ENCODE data around the gene MTMR12. TPM values are rescaled to one million over a fixed set of nuclear protein-coding genes. Genes with fewer than 3 reads are reported as not detected.
A peak's percentile ranks its signal among the peaks of the same experiment; 100 is the strongest.
"Not testable (repeated sequence)": the region's sequence is repeated elsewhere in the genome, so short reads cannot be mapped to it uniquely, and the experiment has no call there.

Gene MTMR12
- polyA plus RNA-seq, 4 donors, result 30.5 to 41.5 (median 37.1) TPM

- no peak for DNase-seq (ENCODE audit: low read depth in 4 of 4, low spot score in 3 of 4)
Measured at GRCh38 chr5:32325062-32325461, 12.3 kb upstream of the MTMR12 start.

GRCh38 chr5:32323741-32324140, 11.0 kb upstream of the MTMR12 start:
- DNase-seq (ENCODE audit: low read depth in 4 of 4, low spot score in 3 of 4), result no peak

GRCh38 chr5:32322882-32323281, 10.1 kb upstream of the MTMR12 start:
- DNase-seq (ENCODE audit: low read depth in 4 of 4, low spot score in 3 of 4), result no peak

GRCh38 chr5:32321787-32322186, 9.0 kb upstream of the MTMR12 start:
- DNase-seq (ENCODE audit: low read depth in 4 of 4, low spot score in 3 of 4), result not testable (repeated sequence)

- DNase-seq (ENCODE audit: low read depth in 4 of 4, low spot score in 3 of 4), result no peak
Measured at GRCh38 chr5:32320576-32320975, 7.8 kb upstream of the MTMR12 start.

- DNase-seq (ENCODE audit: low read depth in 4 of 4, low spot score in 3 of 4), result no peak
Measured at GRCh38 chr5:32319926-32320543, 7.3 kb upstream of the MTMR12 start.

GRCh38 chr5:32319392-32319791, 6.7 kb upstream of the MTMR12 start:
- no peak for DNase-seq (ENCODE audit: low read depth in 4 of 4, low spot score in 3 of 4)

GRCh38 chr5:32317041-32317440, 4.3 kb upstream of the MTMR12 start:
- DNase-seq (ENCODE audit: low read depth in 4 of 4, low spot score in 3 of 4), result no peak

GRCh38 chr5:32315221-32316014, 2.7 kb upstream of the MTMR12 start:
- no peak for DNase-seq (ENCODE audit: low read depth in 4 of 4, low spot score in 3 of 4)

GRCh38 chr5:32314658-32315057, 1.9 kb upstream of the MTMR12 start:
- no peak for DNase-seq (ENCODE audit: low read depth in 4 of 4, low spot score in 3 of 4)

- not testable (repeated sequence) for DNase-seq (ENCODE audit: low read depth in 4 of 4, low spot score in 3 of 4)
Measured at GRCh38 chr5:32314152-32314488, 1.4 kb upstream of the MTMR12 start.

GRCh38 chr5:32312197-32312594, 543 bp downstream of the MTMR12 start:
- no peak for DNase-seq (ENCODE audit: low read depth in 4 of 4, low spot score in 3 of 4)

GRCh38 chr5:32311404-32312196, 1.1 kb downstream of the MTMR12 start:
- no peak for DNase-seq (ENCODE audit: low read depth in 4 of 4, low spot score in 3 of 4)

- DNase-seq (ENCODE audit: low read depth in 4 of 4, low spot score in 3 of 4), result no peak
Measured at GRCh38 chr5:32309761-32310160, 3.0 kb downstream of the MTMR12 start.

- no peak for DNase-seq (ENCODE audit: low read depth in 4 of 4, low spot score in 3 of 4)
Measured at GRCh38 chr5:32308946-32309345, 3.8 kb downstream of the MTMR12 start.

- no peak for DNase-seq (ENCODE audit: low read depth in 4 of 4, low spot score in 3 of 4)
Measured at GRCh38 chr5:32307769-32308194, 5.0 kb downstream of the MTMR12 start.

GRCh38 chr5:32304622-32305021, 8.1 kb downstream of the MTMR12 start:
- no peak for DNase-seq (ENCODE audit: low read depth in 4 of 4, low spot score in 3 of 4)

- no peak for DNase-seq (ENCODE audit: low read depth in 4 of 4, low spot score in 3 of 4)
Measured at GRCh38 chr5:32303755-32304120, 9.0 kb downstream of the MTMR12 start.

- DNase-seq (ENCODE audit: low read depth in 4 of 4, low spot score in 3 of 4), result peak in 1 of 4 donors; percentile 33
Measured at GRCh38 chr5:32302835-32303754, 9.6 kb downstream of the MTMR12 start.

- no peak for DNase-seq (ENCODE audit: low read depth in 4 of 4, low spot score in 3 of 4)
Measured at GRCh38 chr5:32301891-32302290, 10.8 kb downstream of the MTMR12 start.

Data from right renal pelvis (tissue), 4 donors.